ENCODE measurements around the gene CLCN6.

CLCN6 gene

DNA sequence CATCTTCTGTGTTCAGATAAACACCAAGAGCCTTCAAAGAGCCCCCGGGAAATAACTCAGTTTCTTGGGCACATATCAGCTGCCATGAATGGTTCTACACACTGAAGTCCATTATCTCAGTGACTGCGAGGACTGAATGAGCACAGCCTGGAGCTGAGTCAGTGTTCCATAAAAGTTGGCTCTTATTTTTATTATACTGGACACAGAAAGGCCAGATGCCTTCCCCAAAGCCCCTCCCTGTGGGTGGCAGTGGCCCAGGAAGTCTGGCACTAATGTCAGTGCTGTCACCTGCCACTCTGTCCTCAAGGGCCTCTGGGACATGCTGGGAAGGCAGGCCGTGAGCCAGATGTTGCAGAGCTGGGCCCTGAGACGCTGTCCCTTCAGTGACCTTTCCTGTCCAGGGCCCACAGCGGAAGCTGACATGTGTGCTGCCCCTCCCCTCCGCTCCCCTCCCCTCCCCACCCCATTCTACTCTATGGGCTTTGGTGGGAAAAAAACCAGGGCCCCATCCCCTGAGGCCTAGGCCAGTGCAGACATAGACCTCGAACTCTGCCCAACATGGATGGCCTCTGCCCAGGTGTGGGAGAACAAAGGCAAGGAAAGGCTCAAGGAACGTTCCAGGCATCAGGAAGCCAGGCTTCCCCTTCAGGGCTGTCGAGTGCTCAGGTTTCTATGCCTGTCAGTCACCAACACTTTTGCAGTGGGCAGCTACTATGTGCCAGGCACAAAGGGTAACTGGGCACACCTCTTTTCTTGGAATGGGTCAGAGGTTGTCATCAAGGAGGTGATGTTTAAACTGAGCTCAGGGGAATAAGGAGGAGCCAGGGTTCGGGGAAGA lies 75.1 kb downstream of the CLCN6 start:
- no peak for DNase-seq

DNA sequence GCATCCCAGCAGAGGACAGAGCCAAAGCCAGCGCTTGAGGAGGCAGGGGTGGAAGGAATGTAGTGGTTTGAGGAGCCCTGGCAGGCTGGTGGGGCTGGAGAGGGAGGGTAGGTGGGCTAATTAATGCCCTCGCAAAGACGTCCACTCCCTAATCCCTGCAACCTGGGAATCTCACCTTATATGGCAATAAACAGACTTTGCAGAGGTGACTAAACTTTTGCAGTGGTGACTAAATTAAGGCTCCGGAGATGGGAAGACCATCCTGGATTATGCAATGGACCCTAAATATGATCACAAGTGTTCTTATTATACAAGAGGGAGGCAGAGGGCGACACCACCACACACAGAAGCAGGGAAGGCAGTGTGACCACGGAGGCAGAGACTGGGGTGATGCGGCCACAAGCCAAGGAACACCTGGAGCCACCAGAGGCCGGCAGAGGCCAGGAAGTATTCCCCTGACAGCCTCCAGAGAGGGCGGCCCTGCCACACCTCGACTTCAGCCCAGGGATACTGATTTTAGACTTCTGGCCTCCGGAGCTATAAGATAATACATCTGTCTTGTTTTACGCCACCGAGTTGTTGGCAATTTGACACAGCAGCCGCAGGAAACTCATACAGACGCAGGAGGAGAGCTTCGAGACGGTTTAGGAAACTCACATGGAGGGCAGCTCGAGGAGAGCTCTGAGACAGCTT lies 75.9 kb downstream of the CLCN6 start:
- no peak for DNase-seq

DNA sequence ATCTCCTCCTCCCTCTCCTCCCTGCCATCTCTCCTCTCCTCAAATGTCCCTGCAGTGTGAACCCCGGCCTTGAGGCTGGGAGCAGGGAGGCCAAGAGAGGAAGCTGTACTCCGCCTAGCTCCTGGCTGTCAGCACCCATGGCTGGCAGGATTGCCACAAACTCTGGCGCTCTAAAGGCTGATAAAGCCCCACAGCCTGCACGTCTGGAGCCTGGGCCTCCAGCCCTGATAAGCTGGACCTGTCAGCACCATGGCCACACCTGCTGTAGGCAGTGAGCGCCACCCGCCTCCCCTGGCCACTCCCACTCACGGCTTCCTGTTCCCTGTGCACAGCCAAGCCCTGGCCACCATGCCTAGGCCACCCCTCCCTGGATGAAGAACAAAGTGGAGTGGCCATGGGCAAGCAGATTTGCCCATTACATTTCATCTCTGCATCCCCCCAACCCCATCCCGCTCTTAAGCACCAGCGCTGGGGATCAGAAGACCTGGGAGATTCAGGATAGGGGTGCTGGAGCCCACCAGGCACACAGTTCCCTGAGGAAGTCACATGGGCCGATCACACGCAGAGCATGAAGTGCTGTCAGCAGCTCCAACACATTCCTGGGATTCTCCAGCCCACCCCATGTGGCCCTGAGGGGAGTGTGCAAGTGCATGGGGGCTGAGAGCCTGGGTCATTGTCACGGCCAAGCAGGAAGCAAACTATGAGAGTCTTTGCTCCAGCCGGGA lies 77.0 kb downstream of the CLCN6 start:
- no peak for DNase-seq

DNA sequence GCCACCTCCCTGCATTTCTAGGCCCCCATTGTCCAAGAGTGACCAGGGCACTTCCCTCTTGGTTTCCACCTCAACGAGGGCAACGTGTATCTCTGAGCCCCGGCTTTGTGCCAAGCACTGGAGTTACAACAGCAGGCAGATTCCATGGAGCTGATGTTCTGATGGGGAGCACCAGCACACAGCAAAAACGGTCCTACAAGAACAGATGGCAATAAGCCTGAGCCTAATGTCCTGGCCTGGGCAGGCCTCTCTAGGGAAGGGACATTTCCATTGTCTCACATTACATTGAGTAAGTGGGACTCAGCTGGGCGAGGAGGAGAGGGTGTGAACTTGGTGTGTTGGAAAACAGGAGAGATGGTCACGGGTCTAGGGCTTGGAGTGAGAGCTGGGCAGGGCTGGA lies 79.9 kb downstream of the CLCN6 start:
- no peak for DNase-seq

DNA sequence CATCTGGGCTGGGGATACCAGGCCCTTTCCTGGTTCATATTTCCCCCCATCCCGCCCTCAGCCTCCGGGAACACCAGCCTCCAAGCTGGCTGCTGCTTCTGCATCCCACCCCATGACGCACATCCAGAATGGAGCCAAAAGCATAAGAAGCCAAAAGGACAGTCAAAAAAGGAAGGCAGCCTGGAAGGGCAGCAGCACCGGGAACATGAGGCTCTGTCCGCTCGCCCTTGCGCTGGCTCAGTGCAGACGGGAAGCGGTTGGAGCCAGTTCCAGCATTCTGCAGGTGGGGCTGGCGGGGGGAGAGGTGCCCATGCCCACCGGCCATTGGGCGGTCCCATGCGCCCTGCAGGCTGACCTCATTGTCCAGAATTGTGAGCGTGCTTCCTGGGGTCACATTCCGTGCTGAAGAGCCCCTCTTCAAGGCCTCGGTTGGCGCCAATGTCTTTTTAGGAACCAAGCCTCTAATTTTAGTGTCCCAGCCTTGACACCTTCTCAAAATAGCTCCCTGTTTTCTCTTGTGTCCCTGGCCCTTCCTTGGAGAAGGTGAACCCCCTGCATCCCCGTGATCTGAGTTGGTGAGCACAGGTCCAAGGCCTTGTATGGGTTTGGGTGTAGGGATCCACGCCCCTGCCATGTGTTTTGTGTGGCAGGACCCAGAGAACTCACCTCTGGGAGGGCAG lies 81.1 kb downstream of the CLCN6 start:
- no peak for DNase-seq

DNA sequence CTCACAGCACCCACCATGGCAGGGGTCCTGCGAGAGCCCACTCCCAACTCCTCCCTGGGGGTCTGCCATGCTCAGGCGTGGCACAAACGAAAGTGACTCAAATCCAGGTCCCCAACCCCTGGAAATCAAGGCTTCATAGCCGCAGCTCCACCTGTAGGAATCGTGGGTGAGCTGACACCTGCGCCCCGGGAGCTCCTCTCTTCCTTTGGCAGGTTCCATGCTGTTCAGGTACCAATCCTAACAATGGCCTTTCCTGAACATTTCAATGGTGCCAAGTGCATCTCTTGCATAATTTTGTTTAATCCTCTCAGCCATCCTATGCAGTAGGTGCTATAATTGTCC lies 81.6 kb downstream of the CLCN6 start:
- no peak for DNase-seq

DNA sequence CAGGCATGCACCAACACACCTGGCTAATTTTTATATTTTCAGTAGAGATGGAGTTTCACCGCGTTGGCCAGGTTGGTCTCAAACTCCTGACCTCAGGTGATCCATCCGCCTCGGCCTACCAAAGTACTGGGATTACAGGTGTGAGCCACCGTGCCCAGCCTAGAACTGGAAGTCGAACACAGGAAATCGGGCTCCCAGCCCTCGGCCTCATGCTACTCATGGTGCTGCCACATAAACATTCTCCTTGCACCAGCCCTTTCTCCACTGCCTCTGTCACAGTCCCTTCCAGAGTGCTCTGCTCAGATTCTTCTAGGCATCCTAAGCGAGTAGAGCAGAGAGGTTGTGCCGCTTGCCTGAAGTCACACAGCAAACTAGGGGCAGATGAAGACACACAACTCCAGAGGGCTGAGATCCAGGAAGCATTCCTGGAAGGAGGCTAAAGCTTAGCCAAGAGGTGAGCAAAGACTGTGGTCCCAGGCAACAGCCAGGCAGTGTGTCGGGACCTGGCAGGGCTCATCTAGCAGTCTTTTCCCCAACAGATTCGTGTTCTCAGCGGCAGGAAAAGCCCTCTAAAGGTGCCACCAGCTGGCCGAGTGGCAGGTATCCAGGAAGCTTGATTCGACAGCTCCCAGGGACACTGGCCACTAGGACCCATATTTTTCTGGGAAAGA lies 82.3 kb downstream of the CLCN6 start:
- no peak for DNase-seq

DNA sequence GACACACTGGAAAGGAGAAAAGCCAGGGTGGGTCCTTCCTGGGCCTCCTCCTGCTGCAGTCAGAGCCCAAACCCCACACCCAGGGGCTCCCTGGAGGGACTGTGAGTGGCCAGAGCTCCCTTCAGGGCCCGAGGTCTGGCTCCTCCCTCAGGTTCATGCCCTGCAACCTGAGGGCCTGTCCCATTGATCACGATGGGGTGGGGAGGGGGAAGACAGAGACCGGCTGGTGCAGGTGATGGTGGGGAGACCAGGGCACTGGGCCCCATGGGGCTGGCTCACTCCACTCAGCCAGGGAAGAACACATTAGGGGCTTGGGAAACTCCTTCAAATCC lies 82.9 kb downstream of the CLCN6 start:
- no peak for DNase-seq

DNA sequence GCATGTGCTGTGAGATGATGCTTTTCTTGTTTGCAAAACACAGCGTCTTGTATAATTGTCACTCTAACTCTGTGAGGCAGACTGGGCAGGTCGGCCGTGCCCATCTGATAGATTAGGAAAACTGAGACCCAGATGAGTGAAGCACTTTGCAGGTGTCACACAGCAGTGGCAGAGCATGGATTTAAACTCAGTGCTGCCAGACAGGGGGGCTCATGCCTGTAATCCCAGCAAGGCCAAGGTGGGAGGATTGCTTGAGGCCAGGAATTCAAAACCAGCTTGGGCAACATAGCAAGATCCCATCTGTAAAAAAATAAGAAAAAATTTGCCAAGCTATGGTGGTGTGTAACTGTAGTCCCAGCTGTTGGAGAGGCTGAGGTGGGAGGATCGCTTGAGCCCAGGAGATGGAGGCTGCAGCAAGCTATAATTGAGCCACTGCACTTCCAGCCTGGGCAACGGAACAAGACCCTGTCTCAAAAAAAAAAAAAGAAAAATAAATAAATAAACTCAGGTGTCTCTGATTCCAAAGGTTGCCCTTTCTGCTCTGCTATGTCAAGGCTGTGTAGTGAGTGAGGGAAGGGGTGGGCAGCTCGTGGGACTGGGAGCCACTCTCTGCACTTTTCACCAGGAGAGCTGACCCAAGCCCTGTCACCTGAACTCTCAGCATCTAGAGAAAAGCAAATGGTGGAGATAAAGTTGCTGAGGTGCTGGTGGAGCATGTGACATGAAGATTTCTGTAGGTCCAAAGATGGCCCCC lies 85.6 kb downstream of the CLCN6 start:
- DNase-seq = no peak

All from fibroblast of skin of abdomen (primary cell).